ENCODE data around the gene IPO5.

- TF ChIP-seq CTCF (conservative IDR thresholded peaks at IDR 0.05; ENCODE audit: low read depth, low read length), result no peak
- no peak for TF ChIP-seq EZH2 (IDR thresholded peaks at IDR 0.05; ENCODE audit: low read length, unreplicated experiment)
- TF ChIP-seq EZH2phosphoT487 (IDR thresholded peaks at IDR 0.05; ENCODE audit: borderline replicate concordance, low read length), result no peak
Observed at GRCh38 chr13:97971519-97971918, 18.0 kb downstream of the IPO5 start.
